Body of pancreas (tissue), 4 donors: ENCODE results near the gene MYO5A. TPM values are rescaled to one million over a fixed set of nuclear protein-coding genes. Genes with fewer than 3 reads are reported as not detected.
"Not testable (repeated sequence)": the region's sequence is repeated elsewhere in the genome, so short reads cannot be mapped to it uniquely, and the experiment has no call there.

Experiments
- ATAC-seq: fragments of 150-250 bp; one replicate; pipeline ENCODE4 v1.9.1; 2016
- DNase-seq, 4 donors: peaks; one replicate each; pipeline ENCODE4 v3.0.0-alpha.2; 2019
- H3K27ac ChIP-seq, 4 donors: fragments of 200-600 bp; sonication (generic); 1 replicate in 3 of 4; 2 replicates in 1 of 4; pipeline versions ENCODE4 v1.5.1 to v1.6.1; 2016 to 2019; ENCODE audit warnings: mild to moderate bottlenecking in 1 of 4, mixed read lengths in 1 of 4, moderate library complexity in 1 of 4
- H3K27me3 ChIP-seq, 2 donors: fragments of 200-600 bp; sonication (generic); one replicate each; pipeline ENCODE4 v1.6.0; 2016; ENCODE audit warnings: mild to moderate bottlenecking in 1 of 2
- H3K36me3 ChIP-seq, 2 donors: fragments of 200-600 bp; sonication (generic); replicated peaks in 1 of 2; 2 replicates each; pipeline ENCODE4 v1.5.1; 2016; ENCODE audit warnings: low read depth in 2 of 2; ENCODE audit not compliant: insufficient read depth in 1 of 2
- H3K4me1 ChIP-seq: fragments of 200-600 bp; sonication (generic); one replicate; pipeline ENCODE4 v1.6.0; 2016
- H3K4me3 ChIP-seq, 2 donors: fragments of 200-600 bp; sonication (generic); 1 replicate in 1 of 2; 2 replicates in 1 of 2; pipeline ENCODE4 v1.5.1; 2016 to 2019
- H3K9me3 ChIP-seq, 3 donors: fragments of 200-600 bp; sonication (generic); 1 replicate in 2 of 3; 2 replicates in 1 of 3; pipeline ENCODE4 v1.5.1; 2016
- POLR2A ChIP-seq, 3 donors: fragments of 450-650 bp; IDR thresholded peaks; one replicate each; pipeline ENCODE4 v1.6.1; 2016; ENCODE audit warnings: antibody characterized with exemption in 3 of 3, mild to moderate bottlenecking in 2 of 3
- whole genome bisulfite sequencing, 2 donors: methylation state at CpG; one replicate each; pipeline ENCODE4 v1.1.5; 2017; 5-methylcytosine and 5-hydroxymethylcytosine counted together
- intact Hi-C: fragments of 100-400 bp; cut with DNase I; formaldehyde crosslinking; loops from one replicate; pipeline ENCODE4 v1.15.1; 2023
- total RNA-seq, 2 donors: library from RNA; depleted of rRNA; stranded (reverse); fragments of >200 nt; gene quantifications; one replicate each; pipeline ENCODE4 v1.1.0, GENCODE V29; 2016
- TF ChIP-seq, protein P1 (sequence below), 7 experiments: fragments of 450-650 bp in 4 of 7; fragments of 200-600 bp in 3 of 7; sonication (generic) in 3 of 7; IDR thresholded peaks; one replicate each; pipeline ENCODE4 v1.5.1; 2016 to 2019; ENCODE audit warnings: antibody characterized with exemption in 7 of 7

MYO5A gene
- total RNA-seq, 2 donors from 2014 or later: 8.2 to 11.9 TPM

DNA sequence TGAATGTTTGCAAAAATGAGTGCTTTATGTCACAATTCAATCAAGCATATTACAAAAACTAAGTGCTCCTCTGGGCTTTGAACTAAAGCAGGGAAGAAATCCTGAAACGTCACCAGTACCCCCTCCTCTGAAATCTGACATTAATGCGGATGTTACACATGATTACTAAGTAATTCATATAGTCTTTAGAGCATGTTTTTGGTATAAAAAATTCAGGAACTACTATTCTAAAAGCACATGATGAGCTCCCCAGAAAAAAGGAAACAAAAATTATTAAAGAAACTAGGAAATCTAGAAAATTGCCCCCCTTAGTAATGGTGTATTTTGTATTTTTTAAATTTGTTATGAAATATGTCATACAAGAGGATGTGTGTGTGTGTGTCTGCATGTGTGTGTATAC is 87.7 kb downstream of the MYO5A start:
- Histone ChIP-seq H3K9me3 (no peaks in the 10 kb centered on the region), H3K4me3 (no peak overlapping the region), H3K36me3 (no peaks in the 10 kb centered on the region), H3K4me1 (peaks cover 7% of the 10 kb centered on the region), H3K27ac (no peak overlapping the region), H3K27me3 (no peaks in the 10 kb centered on the region)
- TF ChIP-seq, protein P1, sequence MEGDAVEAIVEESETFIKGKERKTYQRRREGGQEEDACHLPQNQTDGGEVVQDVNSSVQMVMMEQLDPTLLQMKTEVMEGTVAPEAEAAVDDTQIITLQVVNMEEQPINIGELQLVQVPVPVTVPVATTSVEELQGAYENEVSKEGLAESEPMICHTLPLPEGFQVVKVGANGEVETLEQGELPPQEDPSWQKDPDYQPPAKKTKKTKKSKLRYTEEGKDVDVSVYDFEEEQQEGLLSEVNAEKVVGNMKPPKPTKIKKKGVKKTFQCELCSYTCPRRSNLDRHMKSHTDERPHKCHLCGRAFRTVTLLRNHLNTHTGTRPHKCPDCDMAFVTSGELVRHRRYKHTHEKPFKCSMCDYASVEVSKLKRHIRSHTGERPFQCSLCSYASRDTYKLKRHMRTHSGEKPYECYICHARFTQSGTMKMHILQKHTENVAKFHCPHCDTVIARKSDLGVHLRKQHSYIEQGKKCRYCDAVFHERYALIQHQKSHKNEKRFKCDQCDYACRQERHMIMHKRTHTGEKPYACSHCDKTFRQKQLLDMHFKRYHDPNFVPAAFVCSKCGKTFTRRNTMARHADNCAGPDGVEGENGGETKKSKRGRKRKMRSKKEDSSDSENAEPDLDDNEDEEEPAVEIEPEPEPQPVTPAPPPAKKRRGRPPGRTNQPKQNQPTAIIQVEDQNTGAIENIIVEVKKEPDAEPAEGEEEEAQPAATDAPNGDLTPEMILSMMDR (IDR thresholded peaks at IDR 0.05): no peak
- TF ChIP-seq POLR2A (IDR thresholded peaks at IDR 0.05): no peak
- WGBS, 2 donors: 68 to 76% methylated on average over 2 of the region's 2 CpGs
- no peak for ATAC-seq
- DNase-seq: no peak
- intact Hi-C loops: no loop called here

DNA sequence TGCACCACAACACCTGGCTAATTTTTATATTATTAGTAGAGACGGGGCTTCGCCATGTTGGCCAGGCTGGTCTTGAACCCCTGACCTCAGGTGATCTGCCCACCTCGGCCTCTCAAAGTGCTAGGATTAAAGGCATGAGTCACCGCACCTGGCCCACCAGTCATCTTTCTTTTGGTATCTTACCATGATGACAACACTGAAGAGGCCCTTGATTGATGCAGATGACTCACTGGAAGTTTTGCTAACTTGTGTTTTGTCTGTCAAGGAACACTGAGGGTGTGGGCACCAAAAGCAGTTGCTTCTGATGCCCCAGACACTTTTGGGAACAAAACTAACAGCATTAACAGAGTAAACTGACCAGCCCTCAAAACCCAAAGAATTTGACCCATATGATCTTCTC is 88.3 kb downstream of the MYO5A start:
- intact Hi-C loops: no loop called here
- WGBS, 2 donors: 91 to 100% methylated on average over 4 of the region's 4 CpGs
- Histone ChIP-seq H3K4me1 (peaks cover 2% of the 10 kb centered on the region), H3K27me3 (no peaks in the 10 kb centered on the region), H3K4me3 (no peak overlapping the region), H3K27ac (no peak overlapping the region), H3K36me3 (no peaks in the 10 kb centered on the region), H3K9me3 (no peaks in the 10 kb centered on the region)
- DNase-seq (no peak), ATAC-seq (no peak)
- TF ChIP-seq, protein P1 (IDR thresholded peaks at IDR 0.05): no peak
- TF ChIP-seq POLR2A (IDR thresholded peaks at IDR 0.05): no peak

DNA sequence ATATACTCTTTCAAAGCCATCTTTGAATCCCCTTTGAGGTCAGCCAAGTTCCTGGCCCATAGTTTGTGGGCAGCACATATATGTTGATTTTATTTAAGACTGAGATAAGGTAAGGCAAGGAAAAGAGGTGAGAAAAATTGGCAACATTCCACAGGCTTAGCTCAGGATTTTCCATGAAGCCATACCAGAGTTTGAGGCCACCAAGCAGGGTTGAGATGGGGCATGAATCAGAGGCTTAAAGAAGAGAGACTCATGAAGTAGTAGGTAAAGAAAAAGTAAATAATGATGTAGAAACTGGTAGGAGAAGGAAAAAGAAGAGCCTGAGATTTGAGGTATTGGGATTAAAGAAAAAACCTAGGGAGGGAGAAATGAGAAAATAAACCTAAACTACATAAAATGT is 89.2 kb downstream of the MYO5A start:
- DNase-seq (no peak), ATAC-seq (no peak)
- Histone ChIP-seq H3K4me3 (no peak overlapping the region), H3K36me3 (no peaks in the 10 kb centered on the region), H3K27ac (no peak overlapping the region), H3K9me3 (no peaks in the 10 kb centered on the region), H3K27me3 (no peaks in the 10 kb centered on the region), H3K4me1 (no peaks in the 10 kb centered on the region)
- TF ChIP-seq POLR2A (IDR thresholded peaks at IDR 0.05): no peak
- TF ChIP-seq, protein P1 (IDR thresholded peaks at IDR 0.05): no peak
- intact Hi-C loops: no loop called here

DNA sequence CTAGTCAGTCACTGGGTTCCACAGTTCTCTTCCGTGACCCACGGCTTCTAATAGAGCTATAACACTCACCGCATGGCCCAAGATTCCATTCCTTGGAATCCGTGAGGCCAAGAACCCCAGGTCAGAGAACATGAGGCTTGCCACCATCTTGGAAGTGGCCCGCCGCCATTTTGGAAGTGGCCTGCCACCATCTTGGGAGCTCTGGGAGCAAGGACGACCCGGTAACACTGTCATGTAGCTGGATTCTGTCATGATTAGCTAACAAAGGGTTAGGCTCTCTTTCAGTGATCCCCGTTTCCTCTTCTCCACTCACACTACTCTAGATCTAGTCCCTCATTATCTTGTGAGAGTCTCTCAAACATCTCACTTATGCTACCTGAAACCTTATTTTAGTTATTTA is 89.6 kb downstream of the MYO5A start:
- H3K4me3 ChIP-seq, H3K4me1 ChIP-seq, intact Hi-C loops, H3K36me3 ChIP-seq, H3K27ac ChIP-seq, H3K9me3 ChIP-seq, DNase-seq, ATAC-seq, H3K27me3 ChIP-seq: not testable (repeated sequence)
- WGBS, 2 donors: 96% methylated on average over 9 of the region's 9 CpGs

DNA sequence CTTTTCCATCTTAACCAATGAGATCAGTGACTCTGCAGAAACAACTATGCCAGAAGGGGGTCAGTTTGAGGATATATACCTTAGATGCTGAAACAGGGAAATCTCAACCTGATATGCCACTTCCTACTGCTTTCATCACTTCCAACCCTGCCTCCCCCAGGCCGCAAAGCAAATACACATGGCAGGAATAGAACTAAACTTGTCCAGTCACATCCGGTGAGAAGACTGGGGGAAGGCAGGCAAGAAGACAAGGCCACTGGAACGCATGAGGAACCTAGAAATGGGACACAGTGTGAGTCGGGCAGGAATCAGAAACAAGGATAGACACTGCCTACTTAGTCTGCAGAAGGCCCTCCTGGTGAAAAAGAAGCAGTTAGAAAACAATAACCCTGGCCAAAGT is 90.6 kb downstream of the MYO5A start:
- no peak for TF ChIP-seq POLR2A (IDR thresholded peaks at IDR 0.05)
- TF ChIP-seq, protein P1 (IDR thresholded peaks at IDR 0.05): no peak
- no peak for ATAC-seq
- peak in 1 of 4 donors; percentile 25 for DNase-seq
- WGBS, 2 donors: 78 to 82% methylated on average over 4 of the region's 4 CpGs
- Histone ChIP-seq H3K9me3 (no peaks in the 10 kb centered on the region), H3K27me3 (no peaks in the 10 kb centered on the region), H3K36me3 (no peaks in the 10 kb centered on the region), H3K4me3 (no peak overlapping the region), H3K4me1 (no peaks in the 10 kb centered on the region), H3K27ac (no peak overlapping the region)
- intact Hi-C loops: no loop called here
